Astrocyte (in vitro differentiated cells and primary cell): ENCODE results near the gene FAM185A. TPM values are rescaled to one million over a fixed set of nuclear protein-coding genes. Genes with fewer than 3 reads are reported as not detected.
A peak's percentile ranks its signal among the peaks of the same experiment; 100 is the strongest.
"Not testable (repeated sequence)": the region's sequence is repeated elsewhere in the genome, so short reads cannot be mapped to it uniquely, and the experiment has no call there.

Experiments
- DNase-seq: peaks from one replicate; pipeline ENCODE4 v3.0.0-alpha.2; 2010; ENCODE audit warnings: low read depth
- FAIRE-seq: peaks from 2 replicates; lab custom pipeline; 2011; peaks lifted over from hg19 to GRCh38; lab: Jason Lieb, UNC
- H2AFZ ChIP-seq: 2 replicates; pipeline ENCODE4 v1.6.0; 2012; ENCODE audit warnings: low read depth, low read length, inconsistent platforms
- H3K27ac ChIP-seq: 2 replicates; pipeline ENCODE4 v1.5.1; 2011; ENCODE audit warnings: low read depth, low read length, inconsistent platforms
- H3K27me3 ChIP-seq: 2 replicates; pipeline ENCODE4 v1.6.0; 2011; ENCODE audit warnings: low read length, inconsistent platforms; ENCODE audit not compliant: insufficient read depth
- H3K36me3 ChIP-seq: 2 replicates; pipeline ENCODE4 v1.5.1; 2011; ENCODE audit warnings: low read length, inconsistent platforms; ENCODE audit not compliant: insufficient read depth
- H3K4me1 ChIP-seq: 2 replicates; pipeline ENCODE4 v1.5.1; 2011; ENCODE audit warnings: low read length, inconsistent platforms; ENCODE audit not compliant: insufficient read depth
- H3K4me2 ChIP-seq: 2 replicates; pipeline ENCODE4 v1.6.0; 2012; ENCODE audit warnings: low read length, inconsistent platforms
- H3K4me3 ChIP-seq: 2 replicates; pipeline ENCODE4 v1.5.1; 2011; ENCODE audit warnings: low read depth, mild to moderate bottlenecking, low read length, inconsistent platforms; ENCODE audit not compliant: insufficient read depth
- H3K79me2 ChIP-seq: 2 replicates; pipeline ENCODE4 v1.6.0; 2012; ENCODE audit warnings: mild to moderate bottlenecking, low read length, inconsistent platforms; ENCODE audit not compliant: insufficient read depth
- H3K9ac ChIP-seq: 2 replicates; pipeline ENCODE4 v1.6.0; 2012; ENCODE audit warnings: mild to moderate bottlenecking, low read length, inconsistent platforms
- H3K9me3 ChIP-seq: 2 replicates; pipeline ENCODE4 v1.5.1; 2012; ENCODE audit warnings: low read depth, mild to moderate bottlenecking, low read length, inconsistent platforms; ENCODE audit not compliant: insufficient read depth
- H4K20me1 ChIP-seq: 2 replicates; pipeline ENCODE4 v1.6.0; 2012; ENCODE audit warnings: low read length, inconsistent platforms; ENCODE audit not compliant: insufficient read depth
- H3K27ac Mint-ChIP-seq: one replicate; pipeline ENCODE4 v1.8.0; 2021; ENCODE audit warnings: mild to moderate bottlenecking, mixed read lengths; ENCODE audit not compliant: unreplicated experiment
- H3K27me3 Mint-ChIP-seq: one replicate; pipeline ENCODE4 v1.8.0; 2021; ENCODE audit warnings: low read depth, mixed read lengths; ENCODE audit not compliant: unreplicated experiment
- H3K36me3 Mint-ChIP-seq: one replicate; pipeline ENCODE4 v1.8.0; 2021; ENCODE audit warnings: low read depth, mixed read lengths; ENCODE audit not compliant: unreplicated experiment
- H3K4me1 Mint-ChIP-seq: one replicate; pipeline ENCODE4 v1.8.0; 2021; ENCODE audit warnings: low read depth, mixed read lengths; ENCODE audit not compliant: unreplicated experiment
- H3K4me3 Mint-ChIP-seq: one replicate; pipeline ENCODE4 v1.8.0; 2021; ENCODE audit warnings: mild to moderate bottlenecking, moderate library complexity, mixed read lengths; ENCODE audit not compliant: unreplicated experiment
- H3K9me3 Mint-ChIP-seq: one replicate; pipeline ENCODE4 v1.8.0; 2021; ENCODE audit warnings: mild to moderate bottlenecking, mixed read lengths; ENCODE audit not compliant: unreplicated experiment
- total RNA-seq: library from RNA; stranded (reverse); gene quantifications from 2 replicates; pipeline ENCODE4 v1.2.1, GENCODE V29; 2021

The FAM185A gene
- total RNA-seq, 1 donor from 2014 or later, result 4.9 TPM

- H4K20me1 ChIP-seq, H3K27me3 ChIP-seq, H3K4me3 ChIP-seq, H3K9me3 Mint-ChIP-seq, FAIRE-seq, H3K27ac Mint-ChIP-seq, H3K4me1 Mint-ChIP-seq, H2AFZ ChIP-seq, H3K4me1 ChIP-seq, H3K4me2 ChIP-seq, H3K9me3 ChIP-seq, H3K79me2 ChIP-seq, H3K36me3 Mint-ChIP-seq, H3K9ac ChIP-seq, H3K27me3 Mint-ChIP-seq, H3K36me3 ChIP-seq, H3K27ac ChIP-seq, H3K4me3 Mint-ChIP-seq: not testable (repeated sequence)
- DNase-seq, result peak; percentile 14
These were observed 20.9 kb downstream of the FAM185A start for GRCh38 chr7:102769657-102770192.

DNA sequence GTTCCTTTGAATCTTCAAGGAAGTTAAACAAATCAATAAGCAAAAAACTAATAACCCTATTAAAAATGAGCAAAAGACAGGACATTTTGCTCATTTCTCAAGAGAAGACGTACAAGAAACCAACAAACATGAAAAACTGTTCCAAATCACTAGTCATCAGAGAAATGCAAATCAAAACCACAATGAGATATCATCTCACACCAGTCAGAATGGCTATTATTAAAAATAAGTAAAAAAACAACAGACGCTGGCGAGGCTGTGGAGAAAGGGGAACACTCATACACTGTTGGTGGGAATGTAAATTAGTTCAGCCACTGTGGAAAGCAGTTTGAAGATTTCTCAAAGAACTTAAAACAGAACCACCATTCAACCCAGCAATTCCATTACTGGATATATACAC is 21.7 kb downstream of the FAM185A start:
- not testable (repeated sequence) for H3K27me3 ChIP-seq, H3K4me1 Mint-ChIP-seq, H3K4me3 Mint-ChIP-seq, H3K4me2 ChIP-seq, H4K20me1 ChIP-seq, H2AFZ ChIP-seq, H3K27ac ChIP-seq, H3K9ac ChIP-seq, H3K36me3 ChIP-seq, H3K27me3 Mint-ChIP-seq, H3K4me3 ChIP-seq, H3K36me3 Mint-ChIP-seq, H3K4me1 ChIP-seq, H3K27ac Mint-ChIP-seq, H3K9me3 ChIP-seq, H3K79me2 ChIP-seq, FAIRE-seq, H3K9me3 Mint-ChIP-seq
- DNase-seq, result peak; percentile 63

DNA sequence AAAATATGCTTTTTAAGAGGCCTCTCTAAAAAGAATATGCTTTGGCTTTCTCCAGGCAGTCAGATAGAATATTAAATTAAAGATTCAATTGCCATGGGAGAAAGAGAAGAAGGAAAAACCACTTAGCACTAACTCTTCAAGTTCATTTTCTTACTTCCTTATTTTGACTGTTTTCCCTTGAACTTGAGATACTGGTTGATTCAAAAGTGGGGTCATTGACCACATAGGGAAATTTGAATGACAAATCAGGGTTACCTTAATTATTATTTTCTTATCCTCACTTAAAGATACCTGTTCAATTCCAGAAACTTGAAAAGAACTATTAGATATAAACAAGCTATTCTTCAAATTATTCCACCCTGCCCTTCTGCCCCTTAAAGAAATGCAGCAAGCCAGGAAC is 27.4 kb downstream of the FAM185A start:
- H3K36me3 Mint-ChIP-seq, result peaks cover 13% of the 10 kb centered on the region
- not testable (repeated sequence) for H4K20me1 ChIP-seq, H3K4me1 ChIP-seq, H2AFZ ChIP-seq, H3K4me3 Mint-ChIP-seq, H3K4me3 ChIP-seq, H3K79me2 ChIP-seq, FAIRE-seq, H3K27me3 ChIP-seq, H3K36me3 ChIP-seq, H3K9me3 ChIP-seq, H3K27ac ChIP-seq, H3K27ac Mint-ChIP-seq, H3K4me2 ChIP-seq, H3K4me1 Mint-ChIP-seq, DNase-seq, H3K9ac ChIP-seq, H3K9me3 Mint-ChIP-seq, H3K27me3 Mint-ChIP-seq

DNA sequence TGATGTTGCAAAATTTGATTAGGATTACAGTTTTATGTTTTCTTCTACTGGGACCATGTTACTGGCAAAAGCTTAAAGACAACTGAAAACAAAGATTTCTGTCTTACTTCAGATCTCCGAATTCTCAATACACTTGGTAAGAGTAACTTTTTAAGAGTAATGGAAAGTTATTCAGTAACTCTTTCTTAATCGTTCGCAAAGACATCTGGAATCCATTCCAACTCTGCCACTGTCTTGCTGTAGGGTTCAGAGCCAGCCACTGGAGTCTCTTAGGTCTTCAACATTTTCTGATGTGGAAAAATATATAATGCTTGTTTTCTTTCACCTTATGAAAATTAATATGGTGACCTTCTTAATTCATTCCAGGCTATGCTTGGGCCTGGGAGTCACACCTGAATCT is 29.9 kb downstream of the FAM185A start:
- DNase-seq, H3K4me3 ChIP-seq, H3K9me3 Mint-ChIP-seq, H4K20me1 ChIP-seq, H3K27me3 ChIP-seq, H3K27me3 Mint-ChIP-seq, H3K4me2 ChIP-seq, H3K36me3 ChIP-seq, H3K27ac Mint-ChIP-seq, FAIRE-seq, H3K9me3 ChIP-seq, H3K4me1 Mint-ChIP-seq, H3K79me2 ChIP-seq, H3K4me3 Mint-ChIP-seq, H3K27ac ChIP-seq, H3K9ac ChIP-seq, H2AFZ ChIP-seq, H3K4me1 ChIP-seq: not testable (repeated sequence)
- H3K36me3 Mint-ChIP-seq, result peaks cover 14% of the 10 kb centered on the region

DNA sequence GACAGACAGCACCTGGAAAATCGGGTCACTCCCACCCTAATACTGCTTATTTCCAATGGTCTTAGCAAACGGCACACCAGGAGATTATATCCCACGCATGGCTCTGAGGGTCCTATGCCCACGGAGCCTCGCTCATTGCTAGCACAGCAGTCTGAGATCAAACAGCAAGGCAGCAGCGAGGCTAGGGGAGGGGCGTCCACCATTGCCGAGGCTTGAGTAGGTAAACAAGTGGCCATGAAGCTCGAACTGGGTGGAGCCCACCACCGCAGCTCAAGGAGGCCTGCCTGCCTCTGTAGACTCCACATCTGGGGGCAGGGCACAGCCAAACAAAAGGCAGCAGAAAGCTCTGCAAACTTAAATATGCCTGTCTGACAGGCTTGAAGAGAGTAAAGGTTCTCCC is 32.1 kb downstream of the FAM185A start:
- H3K4me3 Mint-ChIP-seq, H2AFZ ChIP-seq, H3K4me1 ChIP-seq, H3K4me3 ChIP-seq, H3K9me3 Mint-ChIP-seq, H4K20me1 ChIP-seq, H3K27me3 Mint-ChIP-seq, H3K27me3 ChIP-seq, H3K9ac ChIP-seq, FAIRE-seq, H3K79me2 ChIP-seq, H3K36me3 ChIP-seq, H3K27ac ChIP-seq, H3K9me3 ChIP-seq, H3K4me1 Mint-ChIP-seq, H3K4me2 ChIP-seq, DNase-seq, H3K27ac Mint-ChIP-seq: not testable (repeated sequence)
- peaks cover 14% of the 10 kb centered on the region for H3K36me3 Mint-ChIP-seq

DNA sequence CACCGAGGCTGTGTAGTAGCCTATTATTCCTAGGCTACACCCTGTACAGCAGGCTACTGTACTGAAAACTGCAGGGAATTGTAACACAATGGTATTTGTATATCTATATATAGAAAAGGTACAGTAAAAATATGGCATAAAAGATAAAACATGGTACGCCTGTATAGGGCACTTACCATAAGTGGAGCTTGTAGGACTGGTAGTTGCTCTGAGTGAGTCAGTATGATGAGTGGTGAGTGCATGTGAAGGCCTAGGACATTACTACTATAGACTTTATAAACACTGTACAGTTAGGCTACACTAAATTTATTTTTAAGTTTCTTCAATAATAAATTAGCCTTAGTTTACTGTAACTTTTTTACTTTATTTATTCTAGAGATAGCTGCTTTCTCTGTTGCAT is 40.0 kb downstream of the FAM185A start:
- not testable (repeated sequence) for DNase-seq, H3K27ac Mint-ChIP-seq, H3K4me1 ChIP-seq, H3K4me3 Mint-ChIP-seq, H3K9me3 Mint-ChIP-seq, H3K9me3 ChIP-seq, FAIRE-seq, H3K36me3 ChIP-seq, H3K4me3 ChIP-seq, H4K20me1 ChIP-seq, H3K27me3 Mint-ChIP-seq, H3K27me3 ChIP-seq, H2AFZ ChIP-seq, H3K9ac ChIP-seq, H3K27ac ChIP-seq, H3K4me2 ChIP-seq, H3K4me1 Mint-ChIP-seq, H3K36me3 Mint-ChIP-seq, H3K79me2 ChIP-seq
